Panc1 (cell line): ENCODE results near the gene WSCD2.

ENCODE experiments used
- POLR2AphosphoS5 ChIP-seq: IDR thresholded peaks from 2 replicates; pipeline ENCODE4 v1.6.1; 2012; ENCODE audit warnings: mild to moderate bottlenecking, low read depth, low read length, moderate library complexity
- TF ChIP-seq, protein P1 (sequence below): fragments of 450-650 bp; IDR thresholded peaks from 2 replicates; pipeline ENCODE4 v1.5.1; 2017; ENCODE audit warnings: mild to moderate bottlenecking

GRCh38 chr12:108174641-108175040 is 45.6 kb downstream of the WSCD2 start:
- TF ChIP-seq POLR2AphosphoS5: no peak
- TF ChIP-seq, protein P1, sequence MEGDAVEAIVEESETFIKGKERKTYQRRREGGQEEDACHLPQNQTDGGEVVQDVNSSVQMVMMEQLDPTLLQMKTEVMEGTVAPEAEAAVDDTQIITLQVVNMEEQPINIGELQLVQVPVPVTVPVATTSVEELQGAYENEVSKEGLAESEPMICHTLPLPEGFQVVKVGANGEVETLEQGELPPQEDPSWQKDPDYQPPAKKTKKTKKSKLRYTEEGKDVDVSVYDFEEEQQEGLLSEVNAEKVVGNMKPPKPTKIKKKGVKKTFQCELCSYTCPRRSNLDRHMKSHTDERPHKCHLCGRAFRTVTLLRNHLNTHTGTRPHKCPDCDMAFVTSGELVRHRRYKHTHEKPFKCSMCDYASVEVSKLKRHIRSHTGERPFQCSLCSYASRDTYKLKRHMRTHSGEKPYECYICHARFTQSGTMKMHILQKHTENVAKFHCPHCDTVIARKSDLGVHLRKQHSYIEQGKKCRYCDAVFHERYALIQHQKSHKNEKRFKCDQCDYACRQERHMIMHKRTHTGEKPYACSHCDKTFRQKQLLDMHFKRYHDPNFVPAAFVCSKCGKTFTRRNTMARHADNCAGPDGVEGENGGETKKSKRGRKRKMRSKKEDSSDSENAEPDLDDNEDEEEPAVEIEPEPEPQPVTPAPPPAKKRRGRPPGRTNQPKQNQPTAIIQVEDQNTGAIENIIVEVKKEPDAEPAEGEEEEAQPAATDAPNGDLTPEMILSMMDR: no peak
